GM12872 (cell line): Measurements from ENCODE around the gene COL27A1.

Source experiments
- CTCF ChIP-seq: IDR thresholded peaks from 3 replicates; pipeline ENCODE4 v1.5.1; 2011; ENCODE audit warnings: low read depth, mild to moderate bottlenecking, low read length, moderate library complexity; ENCODE audit not compliant: insufficient read depth

The COL27A1 gene

GRCh38 chr9:114339130-114339908 lies 184.0 kb downstream of the COL27A1 start:
- peak; percentile 93 for TF ChIP-seq CTCF

GRCh38 chr9:114341152-114341830 lies 186.0 kb downstream of the COL27A1 start:
- no peak for TF ChIP-seq CTCF

GRCh38 chr9:114341991-114342390 lies 186.7 kb downstream of the COL27A1 start:
- no peak for TF ChIP-seq CTCF

GRCh38 chr9:114342755-114343440 lies 187.6 kb downstream of the COL27A1 start:
- no peak for TF ChIP-seq CTCF

- no peak for TF ChIP-seq CTCF
Observed at GRCh38 chr9:114343471-114344187, 188.3 kb downstream of the COL27A1 start.

- TF ChIP-seq CTCF = no peak
Observed at GRCh38 chr9:114344188-114344566, 188.8 kb downstream of the COL27A1 start.

GRCh38 chr9:114344692-114345091 lies 189.4 kb downstream of the COL27A1 start:
- TF ChIP-seq CTCF = no peak
